Smooth muscle cell of the brain vasculature (primary cell): ENCODE measurements around the gene NPBWR2.

ENCODE experiments used
- DNase-seq: peaks from one replicate; pipeline ENCODE4 v3.0.0-alpha.2; 2012; ENCODE audit warnings: low read depth, low spot score

NPBWR2 gene

GRCh38 chr20:64056889-64057627, 50.3 kb downstream of the NPBWR2 start:
- DNase-seq: no peak

- DNase-seq: no peak
Observed at GRCh38 chr20:64056639-64056888, 50.8 kb downstream of the NPBWR2 start.

GRCh38 chr20:64055893-64056638, 51.3 kb downstream of the NPBWR2 start:
- DNase-seq: no peak

GRCh38 chr20:64055396-64055892, 51.9 kb downstream of the NPBWR2 start:
- DNase-seq: no peak

GRCh38 chr20:64053841-64054661, 53.3 kb downstream of the NPBWR2 start:
- DNase-seq: no peak
